ENCODE results near the gene VPS13A.
"Not testable (repeated sequence)": the region's sequence is repeated elsewhere in the genome, so short reads cannot be mapped to it uniquely, and the experiment has no call there.

Gene VPS13A

GRCh38 chr9:77426712-77427111 lies 249.4 kb downstream of the VPS13A start:
- DNase-seq = no peak

- peak; percentile 18 for DNase-seq
Observed at GRCh38 chr9:77427256-77427927, 250.1 kb downstream of the VPS13A start.

- no peak for DNase-seq
Observed at GRCh38 chr9:77429928-77430327, 252.6 kb downstream of the VPS13A start.

- no peak for DNase-seq
Observed at GRCh38 chr9:77432053-77432452, 254.7 kb downstream of the VPS13A start.

GRCh38 chr9:77433675-77434445 lies 256.5 kb downstream of the VPS13A start:
- DNase-seq = no peak

GRCh38 chr9:77435277-77435676 lies 257.9 kb downstream of the VPS13A start:
- no peak for DNase-seq

- no peak for DNase-seq
Observed at GRCh38 chr9:77435688-77436087, 258.4 kb downstream of the VPS13A start.

- no peak for DNase-seq
Observed at GRCh38 chr9:77438653-77439052, 261.3 kb downstream of the VPS13A start.

- no peak for DNase-seq
Observed at GRCh38 chr9:77440057-77440456, 262.7 kb downstream of the VPS13A start.

GRCh38 chr9:77441124-77441523 lies 263.8 kb downstream of the VPS13A start:
- DNase-seq = not testable (repeated sequence)

GRCh38 chr9:77442436-77442835 lies 265.1 kb downstream of the VPS13A start:
- no peak for DNase-seq

GRCh38 chr9:77447646-77448045 lies 270.3 kb downstream of the VPS13A start:
- no peak for DNase-seq

GRCh38 chr9:77449240-77450084 lies 272.1 kb downstream of the VPS13A start:
- no peak for DNase-seq

GRCh38 chr9:77450085-77450475 lies 272.7 kb downstream of the VPS13A start:
- DNase-seq = no peak

GRCh38 chr9:77451507-77451906 lies 274.2 kb downstream of the VPS13A start:
- no peak for DNase-seq

- no peak for DNase-seq
Observed at GRCh38 chr9:77453825-77454647, 276.7 kb downstream of the VPS13A start.

GRCh38 chr9:77454663-77455062 lies 277.3 kb downstream of the VPS13A start:
- DNase-seq = no peak

- DNase-seq = no peak
Observed at GRCh38 chr9:77455312-77455927, 278.1 kb downstream of the VPS13A start.

GRCh38 chr9:77456829-77457437 lies 279.6 kb downstream of the VPS13A start:
- no peak for DNase-seq

GRCh38 chr9:77457916-77458592 lies 280.7 kb downstream of the VPS13A start:
- no peak for DNase-seq

- DNase-seq = no peak
Observed at GRCh38 chr9:77460938-77461337, 283.6 kb downstream of the VPS13A start.
